Body of pancreas (tissue), 4 donors: ENCODE data around the gene MRPS31. TPM values are rescaled to one million over a fixed set of nuclear protein-coding genes. Genes with fewer than 3 reads are reported as not detected.

Experiments used
- ATAC-seq: fragments of 150-250 bp; one replicate; pipeline ENCODE4 v1.9.1; 2016
- DNase-seq, 4 donors: peaks; one replicate each; pipeline ENCODE4 v3.0.0-alpha.2; 2019
- H3K27ac ChIP-seq, 4 donors: fragments of 200-600 bp; sonication (generic); 1 replicate in 3 of 4; 2 replicates in 1 of 4; pipeline versions ENCODE4 v1.5.1 to v1.6.1; 2016 to 2019; ENCODE audit warnings: mild to moderate bottlenecking in 1 of 4, mixed read lengths in 1 of 4, moderate library complexity in 1 of 4
- H3K27me3 ChIP-seq, 2 donors: fragments of 200-600 bp; sonication (generic); one replicate each; pipeline ENCODE4 v1.6.0; 2016; ENCODE audit warnings: mild to moderate bottlenecking in 1 of 2
- H3K36me3 ChIP-seq, 2 donors: fragments of 200-600 bp; sonication (generic); replicated peaks in 1 of 2; 2 replicates each; pipeline ENCODE4 v1.5.1; 2016; ENCODE audit warnings: low read depth in 2 of 2; ENCODE audit not compliant: insufficient read depth in 1 of 2
- H3K4me1 ChIP-seq: fragments of 200-600 bp; sonication (generic); one replicate; pipeline ENCODE4 v1.6.0; 2016
- H3K4me3 ChIP-seq, 2 donors: fragments of 200-600 bp; sonication (generic); 1 replicate in 1 of 2; 2 replicates in 1 of 2; pipeline ENCODE4 v1.5.1; 2016 to 2019
- H3K9me3 ChIP-seq, 3 donors: fragments of 200-600 bp; sonication (generic); 1 replicate in 2 of 3; 2 replicates in 1 of 3; pipeline ENCODE4 v1.5.1; 2016
- POLR2A ChIP-seq, 3 donors: fragments of 450-650 bp; IDR thresholded peaks; one replicate each; pipeline ENCODE4 v1.6.1; 2016; ENCODE audit warnings: antibody characterized with exemption in 3 of 3, mild to moderate bottlenecking in 2 of 3
- WGBS, 2 donors: methylation state at CpG; one replicate each; pipeline ENCODE4 v1.1.5; 2017; 5-methylcytosine and 5-hydroxymethylcytosine counted together
- intact Hi-C: fragments of 100-400 bp; cut with DNase I; formaldehyde crosslinking; loops from one replicate; pipeline ENCODE4 v1.15.1; 2023
- total RNA-seq, 2 donors: library from RNA; depleted of rRNA; stranded (reverse); fragments of >200 nt; gene quantifications; one replicate each; pipeline ENCODE4 v1.1.0, GENCODE V29; 2016
- TF ChIP-seq, protein P1 (sequence below), 7 experiments: fragments of 450-650 bp in 4 of 7; fragments of 200-600 bp in 3 of 7; sonication (generic) in 3 of 7; IDR thresholded peaks; one replicate each; pipeline ENCODE4 v1.5.1; 2016 to 2019; ENCODE audit warnings: antibody characterized with exemption in 7 of 7

MRPS31 gene
- total RNA-seq, 2 donors from 2014 or later, result 10.9 to 11.9 TPM

DNA sequence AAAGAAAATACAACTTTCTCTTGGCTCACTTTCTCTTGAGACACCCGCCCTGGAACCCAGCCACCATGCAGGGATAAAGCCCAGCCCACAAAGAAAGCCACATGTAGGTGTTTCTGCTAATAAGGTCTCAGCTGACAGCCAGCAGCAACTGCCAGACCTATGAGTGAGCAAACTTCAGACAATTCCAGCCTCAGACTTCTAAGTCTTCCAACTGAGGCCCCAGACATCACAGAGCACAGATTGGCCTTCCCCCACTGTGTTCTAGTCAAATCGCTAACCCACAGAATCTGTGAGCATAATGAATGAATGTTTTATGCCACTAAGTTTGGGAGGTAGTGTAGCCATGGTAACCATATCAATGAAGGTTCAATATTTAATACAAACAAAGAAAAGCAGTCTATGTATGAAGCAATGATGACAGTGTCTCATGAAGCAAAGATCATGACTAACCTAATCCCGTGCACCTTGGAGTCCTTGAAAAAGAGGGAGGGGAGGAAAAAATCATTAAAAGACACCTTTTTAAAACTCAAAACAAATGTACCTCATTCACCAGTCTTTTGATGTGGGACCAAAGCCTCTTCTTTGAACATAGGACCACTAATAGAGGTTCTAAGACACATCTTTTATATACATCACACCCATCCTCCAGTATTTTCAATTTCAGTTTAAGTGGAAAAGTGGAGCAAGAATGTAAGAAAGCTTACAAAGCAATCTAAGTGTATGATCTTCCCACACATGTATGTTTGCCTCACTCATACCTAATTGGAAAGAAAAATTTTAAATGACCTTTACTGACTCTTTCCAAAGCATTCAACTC is 6.2 kb downstream of the MRPS31 start:
- H3K9me3 ChIP-seq, result no peaks in the 10 kb centered on the region
- peaks cover 33% of the 10 kb centered on the region for H3K4me1 ChIP-seq
- no peak overlapping the region for H3K4me3 ChIP-seq
- no peaks in the 10 kb centered on the region for H3K27me3 ChIP-seq
- peaks cover 4% of the 10 kb centered on the region in 2 donors for H3K36me3 ChIP-seq
- ATAC-seq (peak; percentile 88), DNase-seq (peak; percentile 62 to 69 (median 65))
- intact Hi-C loops, result no loop called here
- no peak for TF ChIP-seq POLR2A (IDR thresholded peaks at IDR 0.05)
- TF ChIP-seq, protein P1, sequence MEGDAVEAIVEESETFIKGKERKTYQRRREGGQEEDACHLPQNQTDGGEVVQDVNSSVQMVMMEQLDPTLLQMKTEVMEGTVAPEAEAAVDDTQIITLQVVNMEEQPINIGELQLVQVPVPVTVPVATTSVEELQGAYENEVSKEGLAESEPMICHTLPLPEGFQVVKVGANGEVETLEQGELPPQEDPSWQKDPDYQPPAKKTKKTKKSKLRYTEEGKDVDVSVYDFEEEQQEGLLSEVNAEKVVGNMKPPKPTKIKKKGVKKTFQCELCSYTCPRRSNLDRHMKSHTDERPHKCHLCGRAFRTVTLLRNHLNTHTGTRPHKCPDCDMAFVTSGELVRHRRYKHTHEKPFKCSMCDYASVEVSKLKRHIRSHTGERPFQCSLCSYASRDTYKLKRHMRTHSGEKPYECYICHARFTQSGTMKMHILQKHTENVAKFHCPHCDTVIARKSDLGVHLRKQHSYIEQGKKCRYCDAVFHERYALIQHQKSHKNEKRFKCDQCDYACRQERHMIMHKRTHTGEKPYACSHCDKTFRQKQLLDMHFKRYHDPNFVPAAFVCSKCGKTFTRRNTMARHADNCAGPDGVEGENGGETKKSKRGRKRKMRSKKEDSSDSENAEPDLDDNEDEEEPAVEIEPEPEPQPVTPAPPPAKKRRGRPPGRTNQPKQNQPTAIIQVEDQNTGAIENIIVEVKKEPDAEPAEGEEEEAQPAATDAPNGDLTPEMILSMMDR (IDR thresholded peaks at IDR 0.05), result no peak
- WGBS, 2 donors, result 18 to 23% methylated on average over 3 of the region's 3 CpGs
- H3K27ac ChIP-seq, result peak overlapping the region in 3 of 4 donors; percentile 31 to 67 (median 54)

DNA sequence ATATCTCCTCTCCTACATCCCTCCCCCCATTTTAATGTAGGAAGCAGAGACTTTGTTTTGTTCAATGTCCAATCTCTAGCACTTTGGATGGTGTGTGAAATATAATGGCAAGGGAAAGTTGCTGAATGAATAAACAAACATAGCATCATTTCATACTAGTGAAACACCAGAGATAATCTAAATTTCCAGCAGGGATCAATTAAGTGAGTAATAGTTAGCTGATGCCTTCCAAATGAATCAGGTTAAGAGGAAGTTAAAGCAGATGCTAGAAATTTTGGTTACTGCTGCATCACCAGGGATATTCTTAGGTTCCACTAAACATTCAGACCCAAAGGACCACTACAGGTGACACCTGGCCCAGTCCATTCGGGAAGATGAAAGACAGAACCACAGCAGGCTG is 8.1 kb downstream of the MRPS31 start:
- ATAC-seq (no peak), DNase-seq (no peak)
- intact Hi-C loops, result no loop called here
- no peak overlapping the region for H3K4me3 ChIP-seq
- 18 to 42% methylated on average over 1 of the region's 1 CpG for WGBS, 2 donors
- H3K27me3 ChIP-seq, result no peaks in the 10 kb centered on the region
- H3K9me3 ChIP-seq, result no peaks in the 10 kb centered on the region
- no peak overlapping the region for H3K27ac ChIP-seq
- H3K4me1 ChIP-seq, result peaks cover 27% of the 10 kb centered on the region
- TF ChIP-seq, protein P1 (IDR thresholded peaks at IDR 0.05), result no peak
- no peak for TF ChIP-seq POLR2A (IDR thresholded peaks at IDR 0.05)
- H3K36me3 ChIP-seq, result peaks cover 4 to 6% of the 10 kb centered on the region in 2 donors

DNA sequence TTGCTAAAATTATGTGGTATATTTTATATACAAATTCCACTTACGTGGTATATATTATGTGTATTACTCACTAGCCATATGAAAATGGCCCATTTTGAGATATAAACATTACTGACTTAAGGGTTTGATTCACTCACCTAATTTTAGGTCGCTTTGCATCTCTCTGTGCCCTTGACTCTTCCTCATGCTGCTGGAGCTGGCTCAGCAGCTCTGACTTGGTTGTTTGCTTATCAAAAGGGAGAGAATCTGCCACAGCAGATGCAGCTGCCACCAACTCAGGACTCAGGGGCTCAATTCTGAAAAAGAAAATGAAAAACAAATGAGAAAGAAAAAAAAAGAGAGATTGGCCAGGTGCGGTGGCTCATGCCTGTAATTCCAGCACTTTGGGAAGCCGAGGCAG is 12.2 kb downstream of the MRPS31 start:
- H3K9me3 ChIP-seq, result no peaks in the 10 kb centered on the region
- intact Hi-C loops, result no loop called here

DNA sequence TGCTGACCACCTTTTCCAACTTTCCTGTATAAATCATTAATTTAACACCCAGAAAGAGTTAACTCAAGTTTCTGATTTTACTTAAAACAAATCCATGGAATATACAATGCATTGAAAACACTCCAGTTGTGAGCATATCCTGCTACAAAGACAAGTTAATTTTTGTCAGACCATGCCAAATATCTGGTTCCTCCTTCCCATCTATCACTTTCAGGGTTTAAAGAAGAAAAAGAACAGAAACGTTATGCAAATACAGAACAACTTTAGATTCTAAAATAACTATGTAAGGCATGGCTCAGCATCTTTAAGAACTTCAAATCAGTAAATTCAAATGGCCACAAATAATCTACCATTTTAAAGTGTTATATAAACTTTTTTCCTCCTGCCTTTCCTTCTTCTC is 14.9 kb downstream of the MRPS31 start:
- intact Hi-C loops, result no loop called here
- H3K27me3 ChIP-seq, result no peaks in the 10 kb centered on the region
- H3K36me3 ChIP-seq, result peaks cover 4 to 15% of the 10 kb centered on the region in 2 donors
- DNase-seq (no peak), ATAC-seq (no peak)
- no peak overlapping the region for H3K4me3 ChIP-seq
- no peak for TF ChIP-seq POLR2A (IDR thresholded peaks at IDR 0.05)
- TF ChIP-seq, protein P1 (IDR thresholded peaks at IDR 0.05), result no peak
- H3K9me3 ChIP-seq, result no peaks in the 10 kb centered on the region
- 48 to 59% methylated on average over 1 of the region's 1 CpG for WGBS, 2 donors
- H3K4me1 ChIP-seq, result no peaks in the 10 kb centered on the region
- no peak overlapping the region for H3K27ac ChIP-seq

More for the DNA sequence above, 12.2 kb downstream of the MRPS31 start:
- Histone ChIP-seq H3K27me3 (no peaks in the 10 kb centered on the region), H3K4me3 (no peak overlapping the region), H3K36me3 (peaks cover 4 to 7% of the 10 kb centered on the region in 2 donors), H3K27ac (no peak overlapping the region), H3K4me1 (peaks cover 10% of the 10 kb centered on the region)
- TF ChIP-seq POLR2A (IDR thresholded peaks at IDR 0.05), result no peak
- TF ChIP-seq, protein P1 (IDR thresholded peaks at IDR 0.05), result no peak
- 97 to 98% methylated on average over 4 of the region's 4 CpGs for WGBS, 2 donors
- ATAC-seq (no peak), DNase-seq (no peak)
